ENCODE results near the gene GAS6.

DNA sequence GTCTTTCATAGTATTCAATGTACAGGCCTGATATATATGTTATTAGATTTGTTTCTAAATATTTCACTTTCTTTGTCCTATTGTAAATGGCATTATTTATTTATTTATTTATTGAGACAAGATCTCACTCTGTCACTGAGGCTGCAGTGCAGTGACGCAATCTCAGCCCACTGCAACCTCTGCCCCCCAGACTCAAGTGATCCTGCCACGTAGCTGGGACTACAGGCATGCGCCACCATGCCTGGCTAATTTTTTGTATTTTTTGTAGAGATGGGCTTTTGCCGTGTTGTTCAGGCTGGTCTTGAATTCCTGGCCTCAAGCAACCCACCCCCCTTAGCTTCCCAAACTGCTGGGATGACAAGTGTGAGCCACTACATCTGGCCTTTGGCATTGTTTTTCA, 5.4 kb upstream of the GAS6 start:
- TF ChIP-seq CTCF (IDR thresholded peaks at IDR 0.05; ENCODE audit: poor library complexity, severe bottlenecking) (no peak), MXI1 (conservative IDR thresholded peaks at IDR 0.05; ENCODE audit: poor library complexity, severe bottlenecking) (no peak), EZH2 (IDR thresholded peaks at IDR 0.05; ENCODE audit: borderline replicate concordance, insufficient read depth, low read length, poor library complexity, severe bottlenecking) (no peak), RAD21 (conservative IDR thresholded peaks at IDR 0.05) (no peak), SMC3 (conservative IDR thresholded peaks at IDR 0.05; ENCODE audit: poor library complexity) (no peak)
- TF ChIP-seq, protein P1, sequence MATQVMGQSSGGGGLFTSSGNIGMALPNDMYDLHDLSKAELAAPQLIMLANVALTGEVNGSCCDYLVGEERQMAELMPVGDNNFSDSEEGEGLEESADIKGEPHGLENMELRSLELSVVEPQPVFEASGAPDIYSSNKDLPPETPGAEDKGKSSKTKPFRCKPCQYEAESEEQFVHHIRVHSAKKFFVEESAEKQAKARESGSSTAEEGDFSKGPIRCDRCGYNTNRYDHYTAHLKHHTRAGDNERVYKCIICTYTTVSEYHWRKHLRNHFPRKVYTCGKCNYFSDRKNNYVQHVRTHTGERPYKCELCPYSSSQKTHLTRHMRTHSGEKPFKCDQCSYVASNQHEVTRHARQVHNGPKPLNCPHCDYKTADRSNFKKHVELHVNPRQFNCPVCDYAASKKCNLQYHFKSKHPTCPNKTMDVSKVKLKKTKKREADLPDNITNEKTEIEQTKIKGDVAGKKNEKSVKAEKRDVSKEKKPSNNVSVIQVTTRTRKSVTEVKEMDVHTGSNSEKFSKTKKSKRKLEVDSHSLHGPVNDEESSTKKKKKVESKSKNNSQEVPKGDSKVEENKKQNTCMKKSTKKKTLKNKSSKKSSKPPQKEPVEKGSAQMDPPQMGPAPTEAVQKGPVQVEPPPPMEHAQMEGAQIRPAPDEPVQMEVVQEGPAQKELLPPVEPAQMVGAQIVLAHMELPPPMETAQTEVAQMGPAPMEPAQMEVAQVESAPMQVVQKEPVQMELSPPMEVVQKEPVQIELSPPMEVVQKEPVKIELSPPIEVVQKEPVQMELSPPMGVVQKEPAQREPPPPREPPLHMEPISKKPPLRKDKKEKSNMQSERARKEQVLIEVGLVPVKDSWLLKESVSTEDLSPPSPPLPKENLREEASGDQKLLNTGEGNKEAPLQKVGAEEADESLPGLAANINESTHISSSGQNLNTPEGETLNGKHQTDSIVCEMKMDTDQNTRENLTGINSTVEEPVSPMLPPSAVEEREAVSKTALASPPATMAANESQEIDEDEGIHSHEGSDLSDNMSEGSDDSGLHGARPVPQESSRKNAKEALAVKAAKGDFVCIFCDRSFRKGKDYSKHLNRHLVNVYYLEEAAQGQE (IDR thresholded peaks at IDR 0.05; ENCODE audit: borderline replicate concordance), result no peak
